HT1080 (cell line): ENCODE measurements around the gene TMEM273. TPM values are rescaled to one million over a fixed set of nuclear protein-coding genes. Genes with fewer than 3 reads are reported as not detected.
A peak's percentile ranks its signal among the peaks of the same experiment; 100 is the strongest.

ENCODE experiments used
- DNase-seq: peaks from one replicate; pipeline ENCODE4 v3.0.0-alpha.2; 2015; ENCODE audit warnings: low read depth
- total RNA-seq: library from RNA; depleted of rRNA; stranded (reverse); fragments of >200 nt; shearing (Covaris generic); gene quantifications from 2 replicates; pipeline ENCODE4 v1.2.3, GENCODE V29; 2014

The TMEM273 gene
- total RNA-seq, 1 experiment from 2014 or later: not detected

DNA sequence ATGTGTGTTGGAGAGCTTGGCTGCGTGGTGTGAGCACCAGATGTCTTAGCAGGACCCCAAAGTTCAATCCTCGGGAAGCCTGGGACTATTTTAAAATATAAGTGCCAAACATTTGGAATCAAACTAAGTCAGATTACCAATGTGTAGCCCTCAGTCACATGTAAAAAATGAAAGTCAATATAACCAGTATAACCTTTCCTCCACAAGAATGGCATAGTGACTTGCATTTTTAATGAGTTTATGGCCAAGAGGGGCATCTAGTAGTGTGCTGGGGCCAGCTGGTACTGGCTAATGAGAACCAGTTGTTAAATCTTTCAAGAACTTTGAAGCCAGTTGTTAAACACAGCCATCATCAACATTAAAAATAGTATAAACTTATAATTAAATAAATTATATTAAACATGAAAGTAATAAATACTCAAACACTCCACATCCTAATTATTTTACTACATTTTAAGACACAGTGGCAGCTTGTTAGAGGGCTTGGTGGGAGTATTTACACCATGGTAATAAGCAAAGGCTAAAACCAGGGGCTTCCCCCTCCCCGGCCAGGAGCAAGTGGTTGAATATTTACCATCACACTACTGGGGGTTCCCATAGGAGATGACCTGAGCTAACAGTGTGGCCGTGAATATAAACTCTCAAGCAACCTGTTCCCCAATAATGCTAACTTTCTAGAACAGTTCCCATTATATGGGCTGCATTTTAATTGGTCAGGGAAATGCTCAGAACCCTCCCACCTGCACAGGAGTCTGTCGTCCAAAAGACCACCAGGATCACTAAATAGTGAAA is 46.5 kb downstream of the TMEM273 start:
- no peak for DNase-seq

DNA sequence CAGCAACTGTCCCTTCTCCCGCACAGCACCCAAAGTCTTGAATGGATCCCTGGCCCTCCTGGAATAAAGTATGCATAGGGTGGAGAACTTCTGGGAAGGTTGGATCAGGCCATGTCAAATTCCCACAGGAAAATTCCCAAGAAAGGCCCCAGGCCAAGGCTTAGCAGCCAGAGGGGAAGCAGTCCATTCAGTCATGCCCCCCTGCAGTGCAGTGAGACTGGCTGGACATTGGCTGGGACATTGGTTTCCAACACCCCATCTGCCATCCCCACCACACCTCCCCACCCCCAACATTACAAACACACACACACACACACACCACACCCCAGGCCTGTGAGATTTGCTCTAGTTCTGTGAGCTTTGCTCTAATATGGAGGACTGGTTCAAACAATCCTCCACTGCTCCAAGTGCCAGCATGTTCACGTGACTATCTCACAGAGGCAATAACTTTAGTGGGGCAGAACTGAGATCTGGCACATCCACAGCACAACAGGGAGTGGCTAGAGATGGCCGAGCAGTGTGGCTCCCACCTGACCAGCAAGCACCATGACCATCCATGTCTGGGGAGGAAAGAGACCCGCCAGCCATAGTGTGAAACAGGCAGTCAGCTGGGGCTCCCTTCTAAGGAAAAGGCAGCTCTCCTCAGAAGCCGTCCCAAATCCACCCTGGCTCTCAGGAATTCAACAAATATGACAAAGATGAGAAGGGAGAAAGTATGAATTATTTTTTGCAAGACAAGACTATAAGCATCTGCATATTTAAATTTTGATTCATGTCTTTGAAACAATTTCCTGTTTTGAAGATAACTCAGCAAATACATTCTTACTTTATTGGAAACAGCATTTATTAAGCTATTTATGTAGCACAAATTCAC is 47.6 kb downstream of the TMEM273 start:
- peak; percentile 56 for DNase-seq

DNA sequence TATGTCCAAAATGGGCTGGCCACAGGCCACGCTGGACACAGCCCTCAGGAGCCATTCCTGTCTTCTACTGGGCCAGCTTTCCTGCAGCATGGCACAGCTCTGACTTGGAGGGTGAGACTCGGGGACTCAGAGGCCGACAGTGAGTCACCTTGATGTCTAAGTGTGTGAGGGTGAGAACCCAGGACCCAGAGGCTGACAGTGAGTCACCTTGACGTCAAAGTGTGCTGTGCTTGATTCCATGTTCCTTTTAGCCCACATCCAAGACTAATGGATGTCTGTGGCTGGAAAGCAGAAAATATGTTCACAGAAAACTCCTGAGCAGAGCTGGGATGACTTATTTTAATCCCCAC is 48.4 kb downstream of the TMEM273 start:
- DNase-seq: peak; percentile 99

DNA sequence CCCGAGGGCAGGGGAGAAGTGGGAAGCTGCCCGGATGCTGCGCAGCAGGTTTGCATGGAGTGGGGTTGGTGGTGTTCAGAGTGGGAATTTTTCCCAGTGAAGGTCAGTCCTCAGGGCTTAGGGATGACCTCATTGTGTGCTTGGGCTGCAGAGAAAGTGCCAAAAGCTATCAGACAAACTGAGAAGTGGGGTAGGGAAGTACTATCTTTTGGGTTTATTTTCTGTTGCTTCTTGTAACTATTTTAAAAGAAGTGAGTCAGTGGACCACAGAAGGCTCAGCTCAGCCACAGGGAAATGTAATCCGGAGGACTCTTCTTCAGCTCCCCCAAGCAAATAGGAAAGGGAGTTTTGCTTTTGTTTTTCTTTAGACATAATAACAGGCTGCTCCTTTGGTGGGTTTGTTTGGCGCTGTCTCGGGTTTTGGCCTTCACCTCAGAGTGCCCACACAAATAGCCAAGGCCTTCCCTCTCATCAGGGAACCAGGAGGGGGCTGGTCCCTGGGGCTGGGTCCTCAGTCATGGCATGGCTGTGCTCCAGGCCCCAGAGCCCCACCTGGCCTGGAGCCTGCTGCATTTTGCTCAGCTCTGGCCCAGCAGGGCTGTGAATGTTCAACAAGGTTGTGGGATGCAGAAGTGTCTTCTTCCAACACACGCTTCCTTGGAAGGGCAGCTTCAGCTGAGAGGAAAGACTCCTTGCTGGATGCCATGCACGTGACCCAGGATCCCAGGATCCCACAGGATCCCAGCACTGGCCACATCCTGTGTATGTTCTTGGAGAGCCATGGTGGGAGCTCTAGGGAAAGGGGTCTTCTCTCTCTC is 49.0 kb downstream of the TMEM273 start:
- DNase-seq: peak; percentile 86

DNA sequence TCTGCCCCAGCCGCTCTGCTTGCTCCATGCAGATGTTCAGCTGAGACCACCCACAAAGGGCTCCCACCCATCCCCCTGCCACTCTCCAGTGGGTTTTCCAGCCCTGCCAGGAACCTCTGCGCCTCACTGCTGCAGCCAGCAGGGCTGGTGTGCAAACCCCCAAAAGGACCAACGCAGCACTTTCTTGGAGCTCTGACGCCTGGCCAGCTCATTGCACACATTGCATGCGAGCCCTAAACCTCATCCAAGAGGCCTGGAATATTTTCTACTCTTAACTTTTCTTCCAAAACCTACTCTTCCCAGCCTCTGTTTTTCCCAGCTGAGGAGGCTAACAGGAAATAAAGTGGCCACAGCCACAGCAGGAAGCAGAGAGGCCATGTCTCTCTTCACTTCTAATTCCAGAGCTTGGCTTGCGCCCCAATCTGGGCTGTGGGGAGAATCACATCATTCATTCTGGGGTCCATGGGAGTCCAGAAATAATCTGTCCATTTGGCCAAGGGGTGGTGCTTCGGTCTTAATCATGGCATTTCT is 49.8 kb downstream of the TMEM273 start:
- DNase-seq: peak; percentile 51

DNA sequence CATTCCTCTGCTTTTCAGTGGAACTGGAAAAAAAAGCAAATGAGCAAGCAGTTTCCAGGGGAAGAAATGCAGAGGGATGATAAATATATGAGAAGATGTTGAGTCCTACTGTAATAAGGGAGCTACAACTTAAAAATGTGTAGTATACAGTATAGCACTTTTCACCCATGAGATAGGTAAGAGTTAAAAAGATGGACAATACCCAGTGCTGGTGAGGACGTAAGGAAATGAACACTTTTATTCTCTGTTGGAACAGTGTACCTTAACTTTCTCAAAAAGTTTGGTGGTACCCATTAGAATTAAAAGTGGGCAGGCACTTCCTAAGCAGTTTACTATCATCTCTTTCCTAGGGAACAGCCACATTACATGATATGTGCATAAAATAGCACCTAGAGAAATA is 51.7 kb downstream of the TMEM273 start:
- no peak for DNase-seq

DNA sequence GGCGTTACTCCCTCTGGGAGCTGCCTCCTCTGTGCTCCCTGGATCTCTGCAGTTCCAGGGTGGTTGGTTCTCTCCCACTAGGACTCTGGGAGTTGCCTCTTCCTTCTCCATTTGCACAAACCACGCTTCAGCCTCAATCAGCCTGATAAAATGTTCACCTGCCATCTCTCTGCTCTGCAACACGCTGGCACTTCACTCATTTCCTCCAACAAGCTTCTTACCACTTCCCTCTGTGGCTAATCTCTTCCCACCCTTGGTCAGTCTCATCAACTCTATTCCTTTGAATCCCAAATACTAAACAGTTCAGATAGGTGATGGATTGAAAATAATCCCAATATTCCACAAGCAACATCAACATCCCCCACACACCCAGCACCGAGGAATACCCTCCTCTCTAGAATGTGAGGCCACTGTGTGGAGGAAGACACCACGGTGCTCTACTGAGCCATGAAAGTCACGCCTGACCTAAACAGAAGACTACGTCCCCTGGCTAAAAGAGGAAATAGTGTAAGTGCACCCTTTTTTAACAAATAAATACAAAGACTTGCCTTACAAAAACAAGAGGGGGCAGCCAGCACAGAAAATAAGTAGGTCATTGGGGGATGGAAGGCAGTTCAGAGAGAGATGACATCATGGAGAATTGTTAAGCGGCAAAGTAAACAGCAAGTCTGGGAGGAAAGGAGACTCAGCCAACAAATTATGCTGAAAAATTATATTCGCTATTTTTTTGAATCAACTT is 52.4 kb downstream of the TMEM273 start:
- no peak for DNase-seq

DNA sequence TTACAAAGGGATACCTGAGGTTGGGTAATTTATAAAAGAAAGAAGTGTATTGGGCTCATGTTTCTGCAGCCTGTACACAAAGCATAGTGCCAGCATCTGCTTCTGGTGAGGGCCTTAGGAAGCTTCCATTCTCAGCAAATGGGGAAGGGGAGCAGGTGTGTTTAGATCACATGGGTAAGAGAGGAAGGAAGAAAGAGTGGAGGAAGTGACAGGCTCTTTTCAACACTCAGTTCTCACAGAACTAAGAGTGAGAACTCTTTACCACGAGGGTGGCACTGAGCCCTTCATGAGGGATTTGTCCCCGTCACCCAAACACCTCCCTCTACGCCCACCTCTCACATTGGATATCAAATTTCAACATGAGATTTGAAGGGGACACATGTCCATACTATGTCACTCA is 53.9 kb downstream of the TMEM273 start:
- no peak for DNase-seq

DNA sequence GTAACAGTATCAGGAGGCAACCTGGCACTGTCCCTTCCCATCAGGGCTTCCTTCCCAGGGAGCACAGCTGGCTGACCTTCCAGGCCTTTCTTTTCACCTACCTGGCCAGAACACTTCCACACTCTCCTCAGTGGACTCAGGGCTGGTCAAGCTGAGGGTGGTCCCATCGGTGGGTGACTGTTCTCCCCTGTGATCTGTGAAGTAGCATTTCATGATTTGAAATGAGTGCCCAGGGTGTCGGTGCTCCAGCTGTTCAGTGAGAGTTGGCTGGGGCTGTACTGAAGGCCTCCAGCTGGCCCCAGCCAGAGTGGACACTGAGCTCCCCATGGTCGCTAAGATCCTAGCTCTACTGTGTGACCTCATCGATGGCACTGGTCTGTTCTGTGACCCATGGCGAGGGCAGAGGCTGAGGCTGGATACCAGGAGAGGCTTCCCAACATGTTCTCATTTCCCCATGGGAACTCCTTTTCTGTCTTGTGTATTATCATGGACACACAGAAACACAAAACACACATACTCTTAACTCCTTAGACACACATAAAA is 54.4 kb downstream of the TMEM273 start, which contains the start of gene FAM170B:
Gene FAM170B, minus strand, starts transcription at position 316 of the 543 bp plus-strand sequence. Its CDS starts 103 bp downstream, at position 213.
- DNase-seq: no peak

DNA sequence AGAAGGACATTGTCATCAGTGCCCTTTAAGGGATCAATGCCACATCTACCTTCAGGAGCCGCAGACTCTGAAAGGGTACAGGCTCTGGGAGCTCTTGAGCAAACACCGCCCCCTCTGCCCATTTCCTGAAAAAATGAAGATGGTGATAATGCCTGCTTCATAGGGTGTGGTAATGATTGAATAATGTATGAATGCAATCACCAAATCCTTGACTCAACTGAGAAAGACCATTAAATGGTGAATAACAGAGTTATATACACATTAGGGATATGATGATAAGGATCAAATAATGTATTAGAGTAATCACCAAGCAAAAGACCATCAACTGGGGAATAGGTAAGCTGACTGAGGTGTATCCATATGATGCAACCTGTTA is 55.8 kb downstream of the TMEM273 start:
- no peak for DNase-seq

DNA sequence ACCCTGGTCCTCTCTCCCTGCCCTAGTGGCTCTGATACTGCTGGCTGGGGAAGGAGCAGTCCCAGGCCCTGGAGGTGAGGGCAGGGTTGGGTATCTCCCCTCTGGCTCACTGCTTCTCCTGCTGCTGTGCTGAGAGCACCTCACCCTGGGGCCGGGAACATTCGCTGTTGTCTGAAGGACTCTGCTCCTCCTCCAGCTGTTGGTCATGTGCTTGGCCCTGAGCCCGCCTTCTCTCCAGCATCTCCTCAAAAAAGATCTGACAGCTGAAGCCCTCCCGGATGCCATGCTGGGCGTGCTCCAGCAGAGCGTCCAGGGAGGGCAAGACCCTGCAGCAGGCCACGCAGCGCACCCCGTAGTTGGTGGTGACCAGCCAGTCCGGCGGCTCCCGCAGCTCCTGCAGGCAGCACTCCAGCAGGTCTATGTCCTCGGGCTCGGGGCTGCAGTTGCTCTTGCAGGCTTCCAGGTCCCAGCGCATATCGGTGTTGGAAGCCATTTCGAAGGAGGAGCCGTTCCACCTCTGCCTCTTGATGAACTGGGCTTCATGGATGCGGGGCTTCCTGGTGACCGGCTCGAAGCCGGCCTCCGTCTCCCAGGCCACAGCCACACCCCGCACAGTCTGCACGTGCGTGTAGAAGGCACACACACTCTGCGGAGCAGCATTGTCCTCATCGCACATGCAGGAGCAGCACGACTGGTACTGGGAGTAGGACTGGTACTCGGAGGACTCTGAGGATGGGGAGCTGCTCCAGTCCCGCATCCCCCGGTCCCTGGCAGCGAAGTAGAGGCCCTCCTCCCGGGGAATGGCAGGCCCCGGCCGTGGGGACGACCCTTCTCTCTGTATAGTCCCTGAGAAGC is 56.5 kb downstream of the TMEM273 start:
- no peak for DNase-seq

DNA sequence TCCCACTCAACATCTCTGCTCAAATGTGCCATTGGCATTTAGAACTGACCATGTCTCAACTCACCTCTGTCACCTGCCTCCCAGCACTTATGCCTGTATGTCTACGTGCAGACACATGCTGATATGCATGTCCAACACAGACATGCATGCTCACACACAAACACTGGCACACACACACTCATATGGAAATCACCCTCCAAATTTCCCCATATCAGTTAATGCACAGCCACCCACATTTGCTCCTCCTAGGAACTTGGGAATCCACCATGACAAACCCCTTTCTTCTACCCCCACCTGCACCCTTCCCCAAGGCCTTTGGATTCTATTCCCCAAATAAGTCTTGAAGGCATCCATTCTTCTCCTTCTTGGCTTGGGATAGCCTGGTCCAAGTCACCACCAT is 58.8 kb downstream of the TMEM273 start:
- DNase-seq: no peak

DNA sequence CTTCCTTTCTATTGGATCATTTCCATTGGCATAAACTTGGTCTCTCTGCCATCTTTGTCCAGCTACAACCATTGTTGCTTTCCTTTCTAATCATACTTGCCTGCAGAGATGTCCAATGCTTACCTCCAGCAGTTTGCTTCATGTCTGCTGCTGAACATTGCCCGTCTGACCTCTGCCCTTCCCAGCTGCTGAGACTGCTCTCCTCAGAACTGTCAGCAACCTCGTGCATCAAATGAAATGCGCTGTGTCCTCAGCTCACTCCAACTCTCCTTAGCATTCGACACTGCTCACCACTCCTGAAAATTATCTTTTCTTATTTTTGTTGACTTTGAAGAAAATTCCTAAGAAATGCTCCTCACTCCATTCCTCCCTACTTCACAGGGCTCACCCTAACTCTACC is 59.3 kb downstream of the TMEM273 start:
- DNase-seq: no peak

DNA sequence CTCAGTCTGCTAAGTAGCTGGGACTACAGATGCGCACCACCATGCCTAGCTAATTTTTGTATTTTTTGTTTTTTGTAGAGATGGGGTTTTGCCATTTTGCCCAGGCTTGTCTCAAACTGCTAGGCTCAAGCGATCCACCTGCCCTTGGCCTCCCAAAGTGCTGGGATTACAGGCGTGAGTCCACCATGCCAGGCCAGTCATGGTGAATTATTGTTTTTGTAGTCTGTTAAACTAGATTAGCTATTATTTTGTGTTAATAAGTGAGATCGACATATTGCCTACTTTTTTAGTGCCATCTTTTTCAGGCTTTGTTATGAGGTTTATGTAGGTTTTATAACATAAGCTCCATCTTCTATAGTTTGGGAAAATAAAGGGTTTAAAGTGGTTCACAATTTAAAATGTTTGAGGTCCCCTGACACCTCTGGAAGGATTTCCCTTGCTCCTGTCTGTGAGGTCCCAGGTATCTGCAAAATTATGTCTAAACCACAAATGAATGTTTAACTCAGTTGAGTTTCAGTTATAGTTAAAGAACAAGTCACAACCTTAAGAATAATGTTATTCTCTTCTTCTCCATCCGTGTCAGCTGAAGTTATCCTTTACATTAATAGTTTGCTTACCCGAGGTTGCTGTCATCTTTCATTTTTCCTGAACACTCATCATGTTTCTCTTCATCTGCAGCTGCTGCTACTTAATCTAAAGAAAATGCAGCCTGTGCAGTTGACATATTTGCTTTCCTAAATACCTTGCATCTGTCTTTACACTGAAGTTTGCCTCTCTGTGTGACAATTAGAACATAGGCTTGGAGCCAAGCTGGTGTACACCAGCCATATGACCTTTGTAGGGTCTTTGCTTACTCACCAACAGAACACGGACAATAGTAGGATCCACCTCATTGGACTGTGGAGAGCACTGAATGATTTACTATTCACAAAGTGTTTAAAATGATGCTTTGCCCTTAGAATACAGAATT is 63.9 kb downstream of the TMEM273 start:
- DNase-seq: no peak

DNA sequence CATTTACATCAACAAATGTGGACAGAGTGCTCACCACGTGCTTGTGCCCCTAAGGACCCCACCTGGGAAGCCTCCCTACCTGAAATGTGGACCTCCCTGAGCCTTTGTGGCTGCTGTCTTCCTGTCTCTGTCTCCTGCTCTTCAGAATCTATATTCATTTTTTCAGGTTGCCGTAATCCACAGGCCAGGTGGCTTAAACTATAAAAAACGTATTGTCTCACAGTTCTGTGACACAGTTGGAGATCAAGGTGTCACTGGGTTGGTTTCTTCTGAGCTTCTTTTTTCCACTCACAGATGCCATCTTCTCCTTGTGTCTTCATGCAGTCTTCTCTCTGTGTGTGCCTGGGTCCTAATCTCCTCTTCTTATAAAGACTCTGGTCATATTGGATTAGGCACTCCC is 67.3 kb downstream of the TMEM273 start:
- DNase-seq: no peak

DNA sequence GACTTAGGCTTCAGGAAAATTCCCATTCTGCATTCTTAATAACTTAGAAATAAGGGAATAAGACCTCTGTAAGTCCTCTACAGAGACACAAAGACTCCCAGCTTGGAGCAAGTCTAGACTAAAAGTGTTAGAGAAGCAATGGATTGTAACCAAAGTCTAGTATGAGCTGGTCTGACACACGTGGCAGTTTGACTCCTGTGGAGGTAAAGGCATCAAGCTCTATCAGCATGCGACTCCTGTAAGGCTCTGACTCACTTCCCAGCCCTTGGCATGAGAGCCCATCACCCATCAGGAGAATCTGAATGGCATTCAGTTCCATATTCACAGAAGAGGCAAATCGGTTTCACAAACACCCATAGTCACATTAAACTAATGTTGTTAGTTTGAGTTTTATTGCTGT is 68.4 kb downstream of the TMEM273 start:
- DNase-seq: peak; percentile 80

DNA sequence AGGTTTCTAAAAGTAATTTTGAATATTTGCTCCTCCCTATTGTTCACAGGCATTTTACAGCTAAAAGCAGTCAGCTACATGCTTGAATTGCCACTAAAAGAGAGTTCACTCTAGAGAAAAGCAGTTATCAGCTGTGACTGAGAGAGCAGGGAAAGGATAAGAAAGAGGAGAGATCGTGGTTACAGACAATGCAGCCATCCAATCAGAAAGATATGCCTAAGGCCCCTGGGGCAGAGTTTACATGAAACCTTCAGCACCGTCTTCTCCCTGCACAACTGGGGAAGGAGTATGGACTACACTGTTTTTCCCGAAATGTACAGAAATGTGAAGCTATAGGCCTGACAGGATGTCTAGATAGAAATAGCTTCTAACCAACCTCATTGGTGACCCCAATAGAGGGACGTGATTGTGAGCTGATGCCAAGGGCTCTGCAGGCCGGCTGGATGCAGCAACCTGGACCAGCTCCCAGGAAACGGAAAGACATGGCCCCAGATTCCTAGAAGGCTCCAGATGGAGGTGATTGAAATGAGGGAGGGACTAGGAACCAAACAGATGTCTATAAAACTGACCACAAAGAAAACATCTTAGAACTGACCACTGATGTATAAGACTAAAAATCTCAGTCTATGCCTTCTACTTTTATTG is 69.6 kb downstream of the TMEM273 start:
- no peak for DNase-seq
